Activated T-helper 9 cell treated with anti-CD3 and anti-CD28 coated beads, Interleukin-2, amount 50 U/mL, for 16 hours (primary cell): ENCODE measurements around the gene SSTR5.

Experiments used
- DNase-seq: peaks from one replicate; pipeline ENCODE4 v3.0.0-alpha.2; 2020; ENCODE audit warnings: low read depth

The SSTR5 gene

DNA sequence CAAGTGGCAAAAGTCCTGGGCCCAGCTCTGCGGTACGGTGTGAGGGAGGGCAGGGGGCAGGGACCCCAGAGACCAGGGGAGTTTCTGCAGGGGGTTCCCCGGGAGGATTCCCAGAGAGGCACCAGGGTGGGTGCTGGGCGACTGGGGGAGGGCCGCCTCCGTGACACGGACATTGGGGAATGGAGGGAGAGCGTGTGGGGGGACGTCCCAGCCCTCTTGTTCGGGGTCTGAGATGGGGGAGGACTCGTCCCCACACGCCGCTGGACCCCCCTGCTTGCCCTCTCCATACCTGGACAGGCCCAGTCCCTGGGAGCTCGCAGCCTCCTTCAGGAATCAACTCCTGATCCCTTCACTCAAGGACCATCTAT is 49.8 kb downstream of the SSTR5 start:
- no peak for DNase-seq

DNA sequence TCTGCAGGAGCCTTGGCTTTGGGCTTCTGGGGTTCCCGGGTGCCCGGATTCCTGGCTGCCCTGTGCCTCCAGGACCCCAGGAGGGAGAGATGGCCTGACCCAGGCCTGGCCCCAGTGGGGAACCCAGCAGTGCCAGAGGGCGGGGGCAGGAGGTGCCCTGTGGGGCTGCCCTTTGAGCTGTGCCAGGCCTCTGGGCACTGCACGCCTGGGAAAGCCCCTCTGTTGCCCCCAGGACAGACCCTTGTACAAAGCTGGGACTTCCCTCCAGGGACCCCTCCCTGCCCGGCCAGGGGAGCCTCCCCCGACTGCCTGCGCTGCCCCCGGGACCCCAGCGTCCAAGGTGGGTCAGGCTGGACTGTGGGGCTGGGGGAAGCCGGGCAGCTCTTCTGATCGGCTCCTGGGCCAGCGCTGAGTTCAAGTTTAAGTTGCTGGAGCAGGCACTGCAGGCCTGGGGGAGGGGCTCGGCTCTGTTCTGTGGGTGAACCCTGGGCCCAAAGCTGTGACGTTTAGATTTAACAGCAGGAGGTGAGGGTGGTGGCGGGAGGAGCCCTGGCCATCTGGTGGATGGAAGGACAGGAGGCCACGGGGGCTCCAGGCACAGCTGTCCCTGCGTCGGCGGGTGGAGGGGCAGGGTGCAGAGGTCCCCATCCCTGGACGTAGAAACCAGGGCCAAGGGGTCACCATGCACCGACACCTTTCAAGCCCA is 51.1 kb downstream of the SSTR5 start:
- DNase-seq: no peak

DNA sequence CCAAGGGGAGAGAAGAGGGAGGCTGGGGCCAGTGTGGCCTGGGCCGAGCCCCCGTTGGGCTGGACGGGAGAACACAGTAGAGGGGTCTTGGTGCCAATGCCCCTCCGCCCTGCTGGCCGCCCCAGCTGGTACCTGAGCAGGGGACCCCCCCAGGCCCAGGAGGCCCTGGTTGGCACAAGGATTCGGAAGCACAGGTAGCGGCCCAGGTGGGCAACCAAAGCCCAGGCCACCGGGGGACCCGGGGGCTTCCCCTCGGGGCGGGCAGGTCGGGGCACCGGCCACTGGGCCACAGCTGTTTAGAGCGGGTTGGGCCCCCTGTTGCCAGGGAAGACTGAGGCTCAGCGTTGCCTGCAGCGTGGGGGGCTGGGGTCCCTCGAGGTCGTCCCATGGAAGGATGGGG is 51.7 kb downstream of the SSTR5 start:
- DNase-seq: no peak

DNA sequence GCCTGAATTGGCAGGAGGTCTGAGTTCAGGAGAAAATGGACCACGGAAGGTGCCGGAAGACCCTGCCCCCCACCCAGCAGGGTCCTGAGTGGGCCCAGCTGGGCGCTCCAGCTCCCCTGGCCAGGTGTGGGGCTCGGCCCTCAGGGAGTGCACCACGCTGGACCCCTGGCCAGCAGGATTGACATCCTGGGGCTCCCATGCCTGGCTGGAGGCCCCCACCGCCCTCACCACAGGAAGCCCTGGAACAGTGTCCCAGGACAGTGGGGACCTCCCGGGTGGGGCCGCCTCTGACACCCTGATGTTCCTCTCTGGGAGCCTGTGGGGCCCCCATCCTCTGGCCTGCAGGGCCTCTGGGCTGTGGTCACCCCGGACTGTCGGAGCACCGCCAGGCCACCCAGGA is 52.2 kb downstream of the SSTR5 start:
- no peak for DNase-seq

DNA sequence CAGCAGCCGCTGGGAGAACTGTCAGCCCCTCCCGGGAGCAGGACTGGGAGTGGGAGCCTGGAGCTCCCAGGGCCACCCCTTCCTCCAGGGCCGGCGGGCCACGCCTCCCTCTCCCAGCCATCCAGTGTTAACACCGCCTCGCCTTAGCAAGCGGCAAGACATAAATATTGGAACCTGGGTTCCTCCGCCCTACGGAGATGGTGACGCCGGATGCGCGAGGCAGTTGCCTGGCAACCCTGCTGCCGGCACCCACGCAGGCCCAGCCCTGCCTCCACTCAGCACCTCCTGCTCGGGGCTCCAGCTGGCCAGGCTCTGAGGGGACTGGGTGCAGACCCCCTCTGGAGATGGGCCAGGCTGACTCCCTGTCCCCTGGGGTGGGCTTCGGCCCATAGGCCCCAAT is 52.9 kb downstream of the SSTR5 start:
- DNase-seq: no peak

DNA sequence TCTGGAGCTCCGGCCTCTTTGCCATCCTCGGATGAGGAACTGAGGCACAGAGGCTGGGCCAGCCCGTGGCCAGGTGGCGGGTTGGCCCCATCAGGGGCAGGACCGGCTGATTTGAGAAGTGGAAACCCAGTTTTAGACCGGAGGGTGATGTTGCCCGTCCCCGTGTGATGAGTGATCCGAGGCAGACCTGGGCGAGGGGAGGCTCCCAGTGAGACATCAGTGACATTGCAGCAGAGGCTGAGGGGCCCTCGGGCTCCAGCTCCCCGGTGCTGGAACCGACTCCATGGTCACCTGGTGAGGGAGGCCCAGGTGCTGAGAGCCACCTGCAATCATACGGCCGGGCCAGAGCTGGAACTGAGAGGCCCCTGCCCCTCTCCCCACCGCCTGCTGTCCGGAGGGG is 53.5 kb downstream of the SSTR5 start:
- DNase-seq: no peak

DNA sequence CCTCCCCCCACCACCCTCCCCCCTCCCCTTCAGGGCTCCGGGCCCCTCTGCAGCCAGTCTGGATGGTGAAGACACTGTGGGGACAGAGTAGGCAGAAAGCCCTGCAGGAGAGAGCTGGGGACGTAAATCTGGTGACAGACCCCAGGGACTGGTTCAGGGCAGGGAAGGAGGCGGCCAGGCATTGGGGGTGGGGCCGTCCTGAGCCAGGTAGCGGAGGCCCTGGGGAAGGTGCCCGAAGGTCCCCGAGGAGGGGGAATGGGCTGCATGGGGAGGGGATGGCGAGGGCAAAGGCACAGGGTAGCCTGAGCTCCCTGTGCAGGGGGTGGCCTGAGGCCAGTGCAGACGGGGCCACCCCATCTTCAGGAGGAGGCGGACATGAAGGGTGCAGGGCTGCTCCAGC is 54.0 kb downstream of the SSTR5 start:
- DNase-seq: no peak

DNA sequence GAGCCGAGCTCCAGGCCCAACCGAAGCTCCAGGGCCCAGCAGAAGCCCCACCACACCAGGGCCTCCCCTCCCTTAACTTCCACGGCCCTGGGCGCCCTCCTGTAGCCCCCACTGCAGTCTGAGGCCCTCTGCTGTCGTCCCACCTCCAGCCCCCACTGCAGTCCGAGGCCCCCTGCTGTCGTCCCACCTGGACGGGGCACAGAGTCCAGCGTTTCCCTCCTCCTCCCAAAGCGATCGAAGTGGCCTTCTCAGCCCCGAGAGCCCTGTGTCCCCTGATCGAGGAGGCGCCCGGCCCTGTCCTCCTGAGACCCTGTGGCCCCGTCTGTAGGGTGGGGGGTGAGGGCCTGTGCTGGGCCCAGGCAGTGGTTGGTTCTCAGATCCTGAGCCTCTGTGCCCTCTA is 54.6 kb downstream of the SSTR5 start:
- no peak for DNase-seq

DNA sequence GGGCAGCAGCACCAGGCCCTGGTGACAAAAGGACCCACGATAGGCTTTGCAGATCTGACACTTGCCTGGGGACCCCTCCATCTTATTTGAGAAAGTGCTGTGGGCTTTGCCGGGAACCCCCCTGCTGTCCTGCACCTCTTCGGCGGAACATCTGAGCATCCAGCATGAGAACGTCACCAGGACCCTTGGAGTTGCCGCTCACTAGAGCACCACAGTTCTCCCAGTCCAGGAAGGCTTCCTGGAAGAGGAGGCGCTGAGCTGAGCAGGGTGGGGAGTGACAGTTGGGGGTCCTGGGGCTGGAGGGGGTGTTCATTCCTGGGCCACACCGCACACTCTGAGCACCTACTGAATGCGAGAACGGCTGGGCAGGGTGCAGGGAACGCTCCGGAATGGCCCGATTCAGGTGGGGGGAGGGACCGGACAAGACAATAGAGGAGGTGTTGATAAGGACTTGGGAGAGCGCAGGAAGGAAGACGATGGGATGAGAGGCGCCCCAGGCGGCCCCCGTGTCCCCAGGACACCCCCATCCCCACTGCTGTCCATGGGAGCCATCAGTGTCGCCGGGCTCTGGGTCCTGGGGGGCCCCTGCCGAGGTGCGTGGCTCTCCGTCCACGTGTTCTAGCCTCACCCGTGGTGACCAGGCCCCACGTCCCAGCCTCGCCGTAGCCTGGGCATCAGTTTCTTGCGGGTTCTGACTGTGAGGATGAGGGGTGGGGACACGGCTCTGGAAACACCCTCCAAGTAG is 55.6 kb downstream of the SSTR5 start:
- no peak for DNase-seq

DNA sequence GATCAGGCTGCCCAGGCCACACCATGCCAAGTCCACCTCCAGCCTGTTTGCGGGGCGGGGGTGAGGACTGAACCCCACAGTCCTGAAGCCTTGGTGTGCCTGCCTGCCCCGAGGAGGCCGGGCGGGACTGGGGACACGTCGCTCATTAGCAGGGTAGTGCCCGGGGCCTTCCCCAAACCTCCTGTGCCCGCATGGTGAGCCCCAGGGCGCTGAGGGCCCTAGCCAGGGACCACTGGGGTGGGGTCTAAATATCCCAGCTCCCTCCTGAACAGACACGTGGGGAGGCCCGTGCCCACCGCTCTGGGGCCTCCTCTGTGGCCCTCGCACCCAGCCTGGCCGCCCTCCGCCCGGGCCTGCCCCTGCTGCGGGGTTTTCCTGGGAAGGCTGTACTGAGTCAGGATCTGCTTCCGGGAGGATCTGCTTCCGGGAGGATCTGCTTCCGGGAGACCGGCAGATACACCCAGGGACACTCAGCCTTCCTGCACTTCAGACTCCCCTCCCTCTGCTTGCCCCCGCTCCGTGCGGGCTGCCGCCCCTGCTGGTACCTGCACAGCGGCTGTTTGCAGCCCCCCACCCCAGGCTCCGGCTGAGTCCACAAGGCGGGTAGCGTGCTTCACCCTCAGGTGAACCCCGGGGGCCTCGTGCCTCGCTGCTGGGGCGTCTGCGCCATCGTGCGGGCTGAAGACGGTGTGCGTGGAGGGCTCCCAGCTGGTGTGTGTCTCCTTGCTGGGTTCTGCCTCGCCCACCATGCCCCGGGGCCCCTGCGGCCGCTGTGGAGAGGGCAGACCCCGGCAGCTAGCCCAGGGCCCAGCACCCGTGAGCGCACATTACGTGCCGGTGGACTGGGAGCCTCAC is 56.8 kb downstream of the SSTR5 start:
- no peak for DNase-seq

DNA sequence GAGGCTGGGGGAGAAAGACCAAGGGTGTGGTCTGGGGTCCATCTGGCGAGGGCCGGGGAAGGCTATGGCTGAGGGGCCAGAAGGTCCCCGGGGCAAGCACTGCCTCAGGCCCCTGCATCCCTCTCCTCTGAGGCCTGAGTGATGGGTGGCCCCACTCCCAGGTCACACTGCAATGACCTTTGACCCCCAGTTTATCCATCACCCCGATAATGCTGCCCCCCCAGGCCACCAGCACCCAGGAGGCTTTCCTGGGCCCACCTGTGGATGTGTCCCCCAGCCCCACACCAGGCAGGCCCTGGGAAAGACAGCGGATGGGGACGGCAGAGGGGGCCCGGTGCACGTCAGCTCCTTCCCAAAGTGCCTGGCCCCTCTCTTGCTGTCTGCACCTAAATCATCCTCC is 57.8 kb downstream of the SSTR5 start:
- DNase-seq: no peak
